HCT116 (cell line): ENCODE results near the gene OR10H2. TPM values are rescaled to one million over a fixed set of nuclear protein-coding genes. Genes with fewer than 3 reads are reported as not detected.

Experiments used
- ATAC-seq: fragments of 200-7000 bp; cut with Tn5 transposase; 2 replicates; pipeline ENCODE4 v1.9.1; 2020; ENCODE audit warnings: mild to moderate bottlenecking, moderate library complexity
- BruUV-seq: library from RNA; stranded (reverse); fragments of 400-500 nt; replicated peaks from 2 replicates; lab custom pipeline; 2021; lab: Mats Ljungman, UMichigan
- CTCF ChIA-PET: fragments of 300-600 bp; sonication (Branson Sonifier 250); formaldehyde crosslinking; loops from one replicate; lab custom pipeline; 2021; ENCODE audit warnings: antibody characterized with exemption; lab: Charles Lee
- POLR2A ChIA-PET: fragments of 300-600, 350-600 bp; sonication (Branson Sonifier 250); formaldehyde crosslinking; loops from one replicate; lab custom pipeline; 2021; ENCODE audit warnings: antibody characterized with exemption; lab: Charles Lee
- RAD21 ChIA-PET, 2 experiments: fragments of 300-600 bp; sonication (Branson Sonifier 250); formaldehyde crosslinking; loops; one replicate each; lab custom pipeline; 2023; ENCODE audit warnings: low total read pairs in 2 of 2; ENCODE audit not compliant: uncharacterized antibody in 2 of 2, unreplicated experiment in 2 of 2, low non-redundant PET in 1 of 2; lab: Charles Lee
- DNase-seq: peaks from one replicate; pipeline ENCODE4 v3.0.0-alpha.2; 2010; ENCODE audit warnings: low read depth, low spot score
- H2AFZ ChIP-seq: fragments of 200-600 bp; shearing (Covaris generic), sonication (generic); 2 replicates; pipeline ENCODE4 v1.6.1; 2017; ENCODE audit warnings: low read depth, mixed run types, mixed read lengths, antibody characterized with exemption, low read length; ENCODE audit not compliant: poor library complexity, severe bottlenecking
- H3K27ac ChIP-seq: 2 replicates; pipeline ENCODE4 v1.5.1; 2012; ENCODE audit warnings: low read depth, low read length
- H3K27me3 ChIP-seq: fragments of 200-600 bp; sonication (generic); 2 replicates; pipeline ENCODE4 v1.6.1; 2016; ENCODE audit warnings: mixed run types, low read length, mixed read lengths; ENCODE audit not compliant: insufficient read depth
- H3K36me3 ChIP-seq, 2 experiments: fragments of 200-500 bp in 1 of 2; fragments of 200-600 bp in 1 of 2; sonication (Bioruptor generic) in 1 of 2; sonication (generic) in 1 of 2; 2 replicates each; pipeline versions ENCODE4 v1.5.1 to v1.6.1; 2014 to 2016; ENCODE audit warnings: low read length in 2 of 2, inconsistent platforms in 1 of 2, mixed read lengths in 1 of 2, mixed run types in 1 of 2; ENCODE audit not compliant: insufficient read depth in 2 of 2, control insufficient read depth in 1 of 2
- H3K4me1 ChIP-seq, 2 experiments: fragments of 200-600 bp in 1 of 2; sonication (generic) in 1 of 2; 2 replicates each; pipeline versions ENCODE4 v1.5.1 to v1.6.1; 2012 to 2017; ENCODE audit warnings: low read length in 2 of 2, inconsistent platforms in 1 of 2, mild to moderate bottlenecking in 1 of 2, mixed read lengths in 1 of 2, mixed run types in 1 of 2, moderate library complexity in 1 of 2; ENCODE audit not compliant: insufficient read depth in 2 of 2, control insufficient read depth in 1 of 2
- H3K4me2 ChIP-seq: fragments of 200-600 bp; sonication (generic); 2 replicates; pipeline ENCODE4 v1.6.1; 2017; ENCODE audit warnings: mixed run types, low read length, mixed read lengths
- H3K4me3 ChIP-seq, 2 experiments: fragments of 200-600 bp in 1 of 2; sonication (generic) in 1 of 2; replicated peaks in 1 of 2; 2 replicates each; pipeline ENCODE4 v1.5.1; 2011 to 2016; ENCODE audit warnings: low read length in 2 of 2, control low read depth in 1 of 2, low read depth in 1 of 2, mild to moderate bottlenecking in 1 of 2, mixed read lengths in 1 of 2, mixed run types in 1 of 2
- H3K79me2 ChIP-seq: fragments of 200-600 bp; sonication (generic); 2 replicates; pipeline ENCODE4 v1.6.1; 2017; ENCODE audit warnings: mild to moderate bottlenecking, mixed run types, low read length, moderate library complexity, mixed read lengths; ENCODE audit not compliant: insufficient read depth
- H3K9ac ChIP-seq: fragments of 200-600 bp; sonication (generic); 2 replicates; pipeline ENCODE4 v1.6.1; 2016; ENCODE audit warnings: low read length, mixed read lengths
- H3K9me2 ChIP-seq: fragments of 200-600 bp; sonication (generic), shearing (Covaris generic); 2 replicates; pipeline ENCODE4 v1.6.1; 2017; ENCODE audit warnings: mixed run types, mild to moderate bottlenecking, moderate library complexity; ENCODE audit not compliant: insufficient read depth
- H3K9me3 ChIP-seq, 2 experiments: fragments of 200-500 bp in 1 of 2; fragments of 200-600 bp in 1 of 2; sonication (Bioruptor generic) in 1 of 2; sonication (generic) in 1 of 2; 2 replicates each; pipeline ENCODE4 v1.6.1; 2014 to 2017; ENCODE audit warnings: low read length in 2 of 2, mixed read lengths in 2 of 2, inconsistent platforms in 1 of 2, low read depth in 1 of 2, mild to moderate bottlenecking in 1 of 2, mixed run types in 1 of 2, moderate library complexity in 1 of 2; ENCODE audit not compliant: control insufficient read depth in 1 of 2, insufficient read depth in 1 of 2
- H4K20me1 ChIP-seq: fragments of 200-600 bp; sonication (generic), shearing (Covaris generic); 2 replicates; pipeline ENCODE4 v1.6.1; 2017; ENCODE audit warnings: mixed run types, mild to moderate bottlenecking, moderate library complexity; ENCODE audit not compliant: insufficient read depth
- SP1 ChIP-seq: IDR thresholded peaks from 2 replicates; pipeline ENCODE4 v1.6.1; 2012; ENCODE audit warnings: low read depth
- TCF7L2 ChIP-seq: IDR thresholded peaks from 2 replicates; pipeline ENCODE4 v1.7.0; 2011; ENCODE audit warnings: borderline replicate concordance, inconsistent platforms; ENCODE audit not compliant: insufficient read depth, insufficient read length; ENCODE audit errors: extremely low read depth
- YY1 ChIP-seq: IDR thresholded peaks from 2 replicates; pipeline ENCODE4 v1.6.1; 2011; ENCODE audit warnings: low read length, low read depth, moderate library complexity, mild to moderate bottlenecking; ENCODE audit not compliant: insufficient replicate concordance; ENCODE audit errors: extremely low read depth
- ZFX ChIP-seq: fragments of 450-650 bp; IDR thresholded peaks from 2 replicates; pipeline ENCODE4 v1.6.1; 2017
- intact Hi-C: fragments of 100-400 bp; cut with micrococcal nuclease; formaldehyde crosslinking; loops from 2 replicates; pipeline ENCODE4 v1.10.0; 2022
- total RNA-seq: library from RNA; stranded (reverse); gene quantifications from one replicate; pipeline ENCODE4 v1.2.1, GENCODE V29; 2021; ENCODE audit not compliant: unreplicated experiment
- TF ChIP-seq, protein P1 (sequence below): IDR thresholded peaks from 2 replicates; pipeline ENCODE4 v1.6.1; 2012; ENCODE audit warnings: low read depth

OR10H2 gene
- total RNA-seq, 1 experiment from 2014 or later: not detected

- no peak for TF ChIP-seq YY1
- TF ChIP-seq, all 23 proteins: peak for 0
Observed at GRCh38 chr19:15715642-15716041, 12.2 kb upstream of the OR10H2 start (continued).

DNA sequence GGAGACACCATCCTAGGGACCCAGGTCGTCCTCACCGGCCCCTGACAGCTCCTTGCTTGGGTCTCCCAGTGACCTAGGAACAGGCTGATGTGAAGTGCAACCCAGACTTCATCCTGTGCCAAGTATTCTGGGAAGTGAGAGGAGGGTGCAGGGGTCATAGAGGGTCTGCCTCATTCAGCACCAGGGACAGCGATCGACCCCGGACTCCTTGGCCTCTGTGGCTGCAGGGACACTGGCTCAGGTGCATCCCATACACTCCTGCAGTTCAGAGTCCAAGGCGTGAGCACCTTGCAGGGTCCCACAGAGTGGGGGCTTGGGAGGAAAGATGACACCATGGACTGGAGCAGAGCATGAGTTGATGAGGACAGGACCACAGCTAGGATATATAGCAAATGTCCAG lies 10.0 kb upstream of the OR10H2 start:
- no peak overlapping the region for H3K4me3 ChIP-seq
- intact Hi-C loops: no loop called here
- no peaks in the 10 kb centered on the region for H3K4me1 ChIP-seq
- no peak overlapping the region for H3K4me2 ChIP-seq
- H3K9me3 ChIP-seq: no peaks in the 10 kb centered on the region
- DNase-seq: no peak
- no peak overlapping the region for H2AFZ ChIP-seq
- RAD21 ChIA-PET: no interaction called here
- H3K27ac ChIP-seq: no peak overlapping the region
- H3K27me3 ChIP-seq: peaks cover 28% of the 10 kb centered on the region
- H3K79me2 ChIP-seq: no peaks in the 10 kb centered on the region
- TF ChIP-seq SP1 (no peak), TCF7L2 (no peak), ZFX (no peak)
- TF ChIP-seq, protein P1, sequence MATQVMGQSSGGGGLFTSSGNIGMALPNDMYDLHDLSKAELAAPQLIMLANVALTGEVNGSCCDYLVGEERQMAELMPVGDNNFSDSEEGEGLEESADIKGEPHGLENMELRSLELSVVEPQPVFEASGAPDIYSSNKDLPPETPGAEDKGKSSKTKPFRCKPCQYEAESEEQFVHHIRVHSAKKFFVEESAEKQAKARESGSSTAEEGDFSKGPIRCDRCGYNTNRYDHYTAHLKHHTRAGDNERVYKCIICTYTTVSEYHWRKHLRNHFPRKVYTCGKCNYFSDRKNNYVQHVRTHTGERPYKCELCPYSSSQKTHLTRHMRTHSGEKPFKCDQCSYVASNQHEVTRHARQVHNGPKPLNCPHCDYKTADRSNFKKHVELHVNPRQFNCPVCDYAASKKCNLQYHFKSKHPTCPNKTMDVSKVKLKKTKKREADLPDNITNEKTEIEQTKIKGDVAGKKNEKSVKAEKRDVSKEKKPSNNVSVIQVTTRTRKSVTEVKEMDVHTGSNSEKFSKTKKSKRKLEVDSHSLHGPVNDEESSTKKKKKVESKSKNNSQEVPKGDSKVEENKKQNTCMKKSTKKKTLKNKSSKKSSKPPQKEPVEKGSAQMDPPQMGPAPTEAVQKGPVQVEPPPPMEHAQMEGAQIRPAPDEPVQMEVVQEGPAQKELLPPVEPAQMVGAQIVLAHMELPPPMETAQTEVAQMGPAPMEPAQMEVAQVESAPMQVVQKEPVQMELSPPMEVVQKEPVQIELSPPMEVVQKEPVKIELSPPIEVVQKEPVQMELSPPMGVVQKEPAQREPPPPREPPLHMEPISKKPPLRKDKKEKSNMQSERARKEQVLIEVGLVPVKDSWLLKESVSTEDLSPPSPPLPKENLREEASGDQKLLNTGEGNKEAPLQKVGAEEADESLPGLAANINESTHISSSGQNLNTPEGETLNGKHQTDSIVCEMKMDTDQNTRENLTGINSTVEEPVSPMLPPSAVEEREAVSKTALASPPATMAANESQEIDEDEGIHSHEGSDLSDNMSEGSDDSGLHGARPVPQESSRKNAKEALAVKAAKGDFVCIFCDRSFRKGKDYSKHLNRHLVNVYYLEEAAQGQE: peak; percentile 66
- TF ChIP-seq, all 23 proteins: peak for 1
- BruUV-seq: no TSS peak
- Histone ChIP-seq H4K20me1 (no peaks in the 10 kb centered on the region), H3K36me3 (no peaks in the 10 kb centered on the region), H3K9ac (no peak overlapping the region), H3K9me2 (no peaks in the 10 kb centered on the region)
- CTCF ChIA-PET: no interaction called here
- ATAC-seq: no peak
- POLR2A ChIA-PET: no interaction called here
